ENCODE data around the gene COL1A2. TPM values are rescaled to one million over a fixed set of nuclear protein-coding genes. Genes with fewer than 3 reads are reported as not detected.

Gene COL1A2
- total and polyA plus RNA-seq, 2 of the 13 experiments (the other 11 are each of a cell fraction or from before 2014, with no cell fraction given) = not detected

DNA sequence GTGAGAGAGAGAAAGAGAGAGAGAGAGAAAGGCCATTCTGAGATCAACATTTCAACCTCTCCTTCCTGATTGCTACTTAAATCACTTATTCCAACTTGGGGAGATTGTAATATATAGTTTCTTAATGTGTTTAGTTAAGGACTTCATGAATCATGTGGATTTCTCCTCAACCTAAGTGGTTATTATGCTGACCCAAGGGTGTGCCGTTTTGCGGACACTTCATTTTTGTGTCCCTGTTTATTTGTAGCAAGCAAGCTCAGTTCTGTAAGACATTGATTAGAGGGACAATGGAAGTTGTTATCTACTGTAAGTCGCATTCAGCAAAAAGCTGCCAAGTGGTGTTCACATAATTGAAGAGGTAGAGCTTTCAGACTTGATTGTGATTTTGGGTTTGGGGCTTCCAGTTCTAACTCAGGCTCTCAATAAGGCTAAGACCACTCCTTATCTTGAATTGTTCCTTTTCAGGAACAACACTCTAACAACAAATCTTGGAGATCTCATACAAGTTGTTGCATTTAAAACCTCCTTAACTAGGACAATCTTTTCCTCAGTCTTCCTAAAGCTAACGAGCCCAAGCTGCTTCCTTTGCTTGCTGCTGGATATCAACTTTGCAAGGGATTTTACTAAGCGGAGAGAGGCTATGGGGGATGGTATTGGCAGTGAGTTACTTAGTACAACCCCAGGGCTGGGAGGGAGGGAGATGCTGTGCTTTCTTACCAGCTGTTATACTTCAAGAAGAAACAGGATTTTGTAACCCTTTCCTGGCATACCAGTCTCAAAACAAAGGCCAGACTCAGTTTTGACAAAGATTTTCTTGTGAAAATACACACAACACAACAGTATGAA, 19.8 kb upstream of the COL1A2 start:
- 19% methylated on average over 5 of the region's 5 CpGs for WGBS (ENCODE audit: low lambda C conversion rate)
- TF ChIP-seq NCOA2 (CRISPR knock-in tag; IDR thresholded peaks at IDR 0.05) (no peak), MBD4 (IDR thresholded peaks at IDR 0.05; ENCODE audit: borderline replicate concordance, low read length) (no peak)
- TF ChIP-seq, protein P1, sequence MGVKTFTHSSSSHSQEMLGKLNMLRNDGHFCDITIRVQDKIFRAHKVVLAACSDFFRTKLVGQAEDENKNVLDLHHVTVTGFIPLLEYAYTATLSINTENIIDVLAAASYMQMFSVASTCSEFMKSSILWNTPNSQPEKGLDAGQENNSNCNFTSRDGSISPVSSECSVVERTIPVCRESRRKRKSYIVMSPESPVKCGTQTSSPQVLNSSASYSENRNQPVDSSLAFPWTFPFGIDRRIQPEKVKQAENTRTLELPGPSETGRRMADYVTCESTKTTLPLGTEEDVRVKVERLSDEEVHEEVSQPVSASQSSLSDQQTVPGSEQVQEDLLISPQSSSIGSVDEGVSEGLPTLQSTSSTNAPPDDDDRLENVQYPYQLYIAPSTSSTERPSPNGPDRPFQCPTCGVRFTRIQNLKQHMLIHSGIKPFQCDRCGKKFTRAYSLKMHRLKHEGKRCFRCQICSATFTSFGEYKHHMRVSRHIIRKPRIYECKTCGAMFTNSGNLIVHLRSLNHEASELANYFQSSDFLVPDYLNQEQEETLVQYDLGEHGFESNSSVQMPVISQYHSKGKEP (CRISPR knock-in tag; IDR thresholded peaks at IDR 0.05) = no peak
- TF ChIP-seq, protein P2, sequence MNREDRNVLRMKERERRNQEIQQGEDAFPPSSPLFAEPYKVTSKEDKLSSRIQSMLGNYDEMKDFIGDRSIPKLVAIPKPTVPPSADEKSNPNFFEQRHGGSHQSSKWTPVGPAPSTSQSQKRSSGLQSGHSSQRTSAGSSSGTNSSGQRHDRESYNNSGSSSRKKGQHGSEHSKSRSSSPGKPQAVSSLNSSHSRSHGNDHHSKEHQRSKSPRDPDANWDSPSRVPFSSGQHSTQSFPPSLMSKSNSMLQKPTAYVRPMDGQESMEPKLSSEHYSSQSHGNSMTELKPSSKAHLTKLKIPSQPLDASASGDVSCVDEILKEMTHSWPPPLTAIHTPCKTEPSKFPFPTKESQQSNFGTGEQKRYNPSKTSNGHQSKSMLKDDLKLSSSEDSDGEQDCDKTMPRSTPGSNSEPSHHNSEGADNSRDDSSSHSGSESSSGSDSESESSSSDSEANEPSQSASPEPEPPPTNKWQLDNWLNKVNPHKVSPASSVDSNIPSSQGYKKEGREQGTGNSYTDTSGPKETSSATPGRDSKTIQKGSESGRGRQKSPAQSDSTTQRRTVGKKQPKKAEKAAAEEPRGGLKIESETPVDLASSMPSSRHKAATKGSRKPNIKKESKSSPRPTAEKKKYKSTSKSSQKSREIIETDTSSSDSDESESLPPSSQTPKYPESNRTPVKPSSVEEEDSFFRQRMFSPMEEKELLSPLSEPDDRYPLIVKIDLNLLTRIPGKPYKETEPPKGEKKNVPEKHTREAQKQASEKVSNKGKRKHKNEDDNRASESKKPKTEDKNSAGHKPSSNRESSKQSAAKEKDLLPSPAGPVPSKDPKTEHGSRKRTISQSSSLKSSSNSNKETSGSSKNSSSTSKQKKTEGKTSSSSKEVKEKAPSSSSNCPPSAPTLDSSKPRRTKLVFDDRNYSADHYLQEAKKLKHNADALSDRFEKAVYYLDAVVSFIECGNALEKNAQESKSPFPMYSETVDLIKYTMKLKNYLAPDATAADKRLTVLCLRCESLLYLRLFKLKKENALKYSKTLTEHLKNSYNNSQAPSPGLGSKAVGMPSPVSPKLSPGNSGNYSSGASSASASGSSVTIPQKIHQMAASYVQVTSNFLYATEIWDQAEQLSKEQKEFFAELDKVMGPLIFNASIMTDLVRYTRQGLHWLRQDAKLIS (CRISPR knock-in tag; IDR thresholded peaks at IDR 0.05) = no peak
- TF ChIP-seq, protein P3, sequence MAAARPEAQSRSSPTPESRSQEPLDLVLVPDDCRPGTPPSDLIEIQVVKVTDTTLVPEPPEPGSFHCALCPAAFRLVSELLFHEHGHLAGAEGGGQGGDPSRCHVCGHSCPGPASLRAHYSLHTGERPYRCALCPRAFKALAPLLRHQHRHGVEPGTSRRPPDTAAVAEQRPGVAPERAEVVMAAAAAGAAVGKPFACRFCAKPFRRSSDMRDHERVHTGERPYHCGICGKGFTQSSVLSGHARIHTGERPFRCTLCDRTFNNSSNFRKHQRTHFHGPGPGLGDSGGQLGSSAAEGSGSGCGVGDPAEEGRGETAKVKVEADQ (CRISPR knock-in tag; IDR thresholded peaks at IDR 0.05; ENCODE audit: borderline replicate concordance) = no peak
- H3K27ac ChIP-seq (ENCODE audit: extremely low read length, insufficient read depth, low read length) = no peak overlapping the region
- no peak overlapping the region for H2AFZ ChIP-seq (ENCODE audit: low read length)
- H4K20me1 ChIP-seq (ENCODE audit: insufficient read depth, low read length) = no peaks in the 10 kb centered on the region
- in situ Hi-C loops (cut with HindIII; ENCODE audit: extremely low pct_ligation_motif_present, low pct_unique_long_range_greater_than_20kb) = no loop called here
- no TSS peak for BruUV-seq (replicated peaks)
- no peak overlapping the region for H3K4me3 ChIP-seq (replicated peaks in 1 of 3; ENCODE audit: insufficient read depth in 1 of 3, low read depth in 2 of 3, low read length in 3 of 3)
- no peaks in the 10 kb centered on the region for H3K9me3 ChIP-seq (ENCODE audit: low read length)
- CTCF ChIA-PET (ENCODE audit: low intra/inter-chr PET ratio, low total read pairs) = no interaction called here
- ATAC-seq (no peak), DNase-seq (ENCODE audit: low spot score) (no peak), FAIRE-seq (no peak)
- intact Hi-C loops (cut with micrococcal nuclease; ENCODE audit: unreplicated experiment) = no loop called here
- H3K36me3 ChIP-seq (replicated peaks in 1 of 2; ENCODE audit: control insufficient read depth in 1 of 2, insufficient read depth in 2 of 2, low read length in 2 of 2) = no peaks in the 10 kb centered on the region
- no peak overlapping the region for H3K9ac ChIP-seq (ENCODE audit: insufficient read depth, low read depth, low read length)
- no peaks in the 10 kb centered on the region; a peak in 1 of 5 replicates for H3K27me3 ChIP-seq (ENCODE audit: control insufficient read depth in 1 of 2, insufficient read depth in 2 of 2, low read length in 2 of 2)
- H3K79me2 ChIP-seq (ENCODE audit: insufficient read depth, low read length) = no peaks in the 10 kb centered on the region
- no peaks in the 10 kb centered on the region for H3K4me1 ChIP-seq (ENCODE audit: insufficient read depth, low read length)
- POLR2A ChIA-PET = no interaction called here
- no peak overlapping the region for H3K4me2 ChIP-seq (ENCODE audit: low read depth, low read length)
